ENCODE results near the gene SMC1B.
"Not testable (repeated sequence)": the region's sequence is repeated elsewhere in the genome, so short reads cannot be mapped to it uniquely, and the experiment has no call there.

The SMC1B gene, protein sequence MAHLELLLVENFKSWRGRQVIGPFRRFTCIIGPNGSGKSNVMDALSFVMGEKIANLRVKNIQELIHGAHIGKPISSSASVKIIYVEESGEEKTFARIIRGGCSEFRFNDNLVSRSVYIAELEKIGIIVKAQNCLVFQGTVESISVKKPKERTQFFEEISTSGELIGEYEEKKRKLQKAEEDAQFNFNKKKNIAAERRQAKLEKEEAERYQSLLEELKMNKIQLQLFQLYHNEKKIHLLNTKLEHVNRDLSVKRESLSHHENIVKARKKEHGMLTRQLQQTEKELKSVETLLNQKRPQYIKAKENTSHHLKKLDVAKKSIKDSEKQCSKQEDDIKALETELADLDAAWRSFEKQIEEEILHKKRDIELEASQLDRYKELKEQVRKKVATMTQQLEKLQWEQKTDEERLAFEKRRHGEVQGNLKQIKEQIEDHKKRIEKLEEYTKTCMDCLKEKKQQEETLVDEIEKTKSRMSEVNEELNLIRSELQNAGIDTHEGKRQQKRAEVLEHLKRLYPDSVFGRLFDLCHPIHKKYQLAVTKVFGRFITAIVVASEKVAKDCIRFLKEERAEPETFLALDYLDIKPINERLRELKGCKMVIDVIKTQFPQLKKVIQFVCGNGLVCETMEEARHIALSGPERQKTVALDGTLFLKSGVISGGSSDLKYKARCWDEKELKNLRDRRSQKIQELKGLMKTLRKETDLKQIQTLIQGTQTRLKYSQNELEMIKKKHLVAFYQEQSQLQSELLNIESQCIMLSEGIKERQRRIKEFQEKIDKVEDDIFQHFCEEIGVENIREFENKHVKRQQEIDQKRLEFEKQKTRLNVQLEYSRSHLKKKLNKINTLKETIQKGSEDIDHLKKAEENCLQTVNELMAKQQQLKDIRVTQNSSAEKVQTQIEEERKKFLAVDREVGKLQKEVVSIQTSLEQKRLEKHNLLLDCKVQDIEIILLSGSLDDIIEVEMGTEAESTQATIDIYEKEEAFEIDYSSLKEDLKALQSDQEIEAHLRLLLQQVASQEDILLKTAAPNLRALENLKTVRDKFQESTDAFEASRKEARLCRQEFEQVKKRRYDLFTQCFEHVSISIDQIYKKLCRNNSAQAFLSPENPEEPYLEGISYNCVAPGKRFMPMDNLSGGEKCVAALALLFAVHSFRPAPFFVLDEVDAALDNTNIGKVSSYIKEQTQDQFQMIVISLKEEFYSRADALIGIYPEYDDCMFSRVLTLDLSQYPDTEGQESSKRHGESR

DNA sequence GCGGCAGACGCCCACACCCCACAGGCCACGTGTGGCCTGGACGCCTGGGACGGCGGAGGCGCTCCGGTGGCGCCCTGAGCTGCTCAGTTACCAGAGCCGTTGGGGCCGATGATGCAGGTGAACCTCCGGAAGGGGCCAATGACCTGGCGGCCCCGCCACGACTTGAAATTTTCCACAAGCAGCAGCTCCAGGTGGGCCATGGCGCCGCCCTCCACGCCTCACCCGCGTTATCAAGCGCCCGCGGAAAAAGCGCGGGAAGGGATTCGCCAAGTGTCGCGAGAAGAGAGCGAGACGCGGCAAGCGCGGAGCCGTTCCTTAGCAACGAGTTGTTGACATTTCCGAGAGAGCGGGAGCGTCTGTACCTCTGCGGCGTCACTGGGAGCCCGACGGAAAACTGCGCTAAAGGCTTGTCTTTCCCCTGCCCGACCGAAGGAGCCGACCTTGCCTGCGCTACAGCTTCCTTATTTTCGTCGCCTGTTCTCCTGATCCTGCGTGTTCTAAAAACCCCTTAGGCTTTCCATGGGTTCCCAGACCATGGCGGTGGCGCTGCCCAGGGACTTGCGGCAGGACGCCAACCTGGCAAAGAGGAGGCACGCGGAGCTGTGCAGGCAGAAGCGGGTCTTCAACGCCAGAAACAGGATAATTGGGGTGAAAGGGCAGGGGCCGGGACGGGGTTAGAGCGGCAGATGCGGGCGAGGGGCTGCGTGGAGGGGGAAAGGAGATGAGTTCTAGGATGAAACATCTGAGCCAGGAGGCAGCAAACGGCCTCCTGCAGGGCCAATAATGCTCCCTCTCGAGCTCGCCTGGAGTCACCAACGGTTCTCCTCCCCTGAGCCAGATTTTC is at the start of gene SMC1B, which contains the start of gene RIBC2:
Gene SMC1B (minus strand): TSS at position 232 of the 844 bp plus-strand sequence. CDS start 32 bp downstream, at position 200.
Gene RIBC2 (plus strand): TSS at position 326 of the 844 bp plus-strand sequence. CDS start 194 bp downstream, at position 520.
- peak; percentile 72 to 87 for DNase-seq (ENCODE audit: low read depth in 2 of 2)

DNA sequence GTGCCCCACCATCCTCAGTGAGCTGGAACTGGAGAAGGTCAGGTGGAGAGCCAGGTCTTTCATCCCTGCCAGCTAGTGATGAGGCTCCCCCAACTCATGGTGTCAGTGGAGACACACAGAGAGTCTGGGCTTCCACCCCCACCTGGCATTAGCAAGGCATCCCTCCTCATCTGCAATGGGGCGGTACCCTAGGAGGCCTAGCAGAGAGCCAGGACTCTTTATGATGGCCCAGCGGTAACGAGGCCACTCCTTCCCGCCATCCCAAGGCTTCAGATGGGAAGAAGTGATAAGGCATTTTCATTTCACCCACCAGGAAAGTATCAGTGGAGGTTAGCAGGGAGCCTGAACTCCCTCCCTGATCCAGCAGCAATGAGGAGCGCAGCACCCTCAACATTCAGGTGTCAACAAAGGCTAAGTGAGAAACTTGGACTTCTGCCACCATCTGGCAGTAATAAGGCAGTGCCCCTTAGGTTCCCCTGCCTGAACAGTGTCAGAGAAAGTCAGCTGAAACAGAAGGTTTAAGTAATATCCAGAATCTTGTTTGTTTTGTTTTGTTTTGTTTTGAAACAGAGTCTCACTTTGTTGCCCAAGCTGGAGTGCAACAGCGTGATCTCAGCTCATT is 48.7 kb upstream of the SMC1B start:
- no peak for DNase-seq (ENCODE audit: low read depth in 2 of 2)

DNA sequence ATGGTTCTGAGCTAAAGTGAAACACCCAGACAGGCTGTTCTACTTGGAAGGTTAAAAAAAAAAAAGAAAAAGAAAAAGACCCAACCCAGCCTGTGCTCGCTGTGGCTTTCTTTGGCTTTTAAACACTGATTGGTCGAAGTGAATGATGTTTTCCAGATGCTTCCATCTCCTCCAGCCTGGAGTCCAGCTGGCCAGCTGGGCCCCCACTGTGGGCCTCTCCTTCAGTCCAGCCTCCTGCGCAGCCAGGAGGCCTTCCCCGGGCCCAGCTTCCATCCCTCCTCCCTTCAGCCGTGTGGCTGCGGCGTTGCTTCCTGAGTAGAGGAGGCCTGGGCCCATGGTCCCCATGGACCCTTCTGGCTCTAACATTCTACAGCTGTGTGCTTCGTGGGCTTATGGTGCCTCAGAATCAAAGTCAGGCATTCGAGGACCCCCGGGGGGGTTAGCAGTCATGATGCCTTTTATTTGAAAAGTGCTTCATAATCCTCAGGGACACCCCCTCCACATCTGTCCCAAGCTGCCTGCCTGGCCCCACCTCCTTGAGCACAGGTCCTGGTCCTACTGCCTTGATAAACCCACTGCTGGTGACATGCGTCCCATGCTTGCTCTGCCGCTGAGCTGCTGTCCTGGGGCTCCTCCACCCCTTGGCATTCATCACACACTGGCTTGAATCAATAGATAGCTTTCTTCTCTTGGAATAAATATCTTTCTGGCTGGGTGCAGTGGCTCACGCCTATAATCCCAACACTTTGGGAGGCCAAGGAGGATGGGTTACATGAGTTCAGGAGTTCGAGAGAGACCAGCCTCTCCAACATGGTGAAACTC is 47.1 kb upstream of the SMC1B start:
- no peak for DNase-seq (ENCODE audit: low read depth in 2 of 2)

DNA sequence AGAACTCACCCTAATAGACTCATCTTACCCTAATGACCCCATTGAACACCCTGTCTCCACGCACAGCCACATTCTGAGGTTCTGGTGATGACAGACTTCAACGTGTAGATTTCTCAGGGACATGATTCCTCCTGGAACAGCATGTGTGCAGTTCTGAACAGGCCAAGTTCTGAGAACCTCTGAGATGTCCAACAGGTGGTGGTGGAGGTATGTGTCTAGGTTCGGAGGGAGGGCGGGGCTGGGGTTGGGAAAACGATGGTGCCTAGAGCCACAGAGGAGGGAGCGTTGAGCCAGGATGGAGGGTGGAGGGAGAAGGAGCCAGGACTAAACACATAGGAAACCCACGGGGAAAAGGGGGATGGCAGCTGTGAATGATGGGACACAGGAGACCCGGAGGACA is 45.8 kb upstream of the SMC1B start:
- DNase-seq (ENCODE audit: low read depth in 2 of 2), result no peak

DNA sequence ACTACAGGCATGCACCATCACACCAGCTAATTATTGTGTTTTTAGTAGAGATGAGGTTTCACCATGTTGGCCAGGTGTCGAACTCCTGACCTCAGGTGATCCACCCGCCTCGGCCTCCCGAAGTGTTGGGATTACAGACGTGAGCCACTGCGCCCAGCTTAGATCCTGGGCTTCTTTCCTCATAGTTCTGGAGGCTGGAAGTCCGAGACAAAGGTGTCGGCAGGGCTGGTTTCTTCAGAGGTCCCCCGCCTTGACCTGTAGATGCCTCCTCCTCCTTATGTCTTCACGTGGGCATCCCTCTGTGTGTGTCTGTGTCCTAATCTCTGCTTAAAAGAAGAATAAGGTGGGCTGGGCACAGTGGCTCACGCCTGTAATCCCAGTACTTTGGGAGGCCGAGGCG is 45.1 kb upstream of the SMC1B start:
- DNase-seq (ENCODE audit: low read depth in 2 of 2), result no peak

DNA sequence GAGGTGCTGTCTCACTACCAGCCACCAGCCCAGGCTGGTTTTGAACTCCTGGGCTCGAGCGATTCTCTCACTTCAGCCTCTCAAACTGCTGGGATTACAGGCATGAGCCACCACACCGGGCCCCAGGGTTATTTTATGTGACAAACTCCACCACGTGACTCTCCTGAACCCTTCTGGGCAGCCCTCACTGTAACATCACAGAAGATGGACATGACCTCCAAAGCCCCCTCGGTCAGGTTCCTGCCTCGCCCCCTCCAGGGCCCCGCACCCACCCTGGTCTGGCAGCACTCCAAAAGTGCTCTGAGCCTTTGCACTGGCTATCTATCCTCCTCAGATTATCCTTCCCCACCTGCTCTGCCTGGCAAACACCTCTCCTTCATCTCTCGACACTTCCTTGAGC is 43.4 kb upstream of the SMC1B start:
- no peak for DNase-seq (ENCODE audit: low read depth in 2 of 2)

- no peak for DNase-seq (ENCODE audit: low read depth in 2 of 2)
Observed at GRCh38 chr22:45455621-45456020, 42.2 kb upstream of the SMC1B start.

- DNase-seq (ENCODE audit: low read depth in 2 of 2), result no peak
Observed at GRCh38 chr22:45455212-45455611, 41.8 kb upstream of the SMC1B start.

DNA sequence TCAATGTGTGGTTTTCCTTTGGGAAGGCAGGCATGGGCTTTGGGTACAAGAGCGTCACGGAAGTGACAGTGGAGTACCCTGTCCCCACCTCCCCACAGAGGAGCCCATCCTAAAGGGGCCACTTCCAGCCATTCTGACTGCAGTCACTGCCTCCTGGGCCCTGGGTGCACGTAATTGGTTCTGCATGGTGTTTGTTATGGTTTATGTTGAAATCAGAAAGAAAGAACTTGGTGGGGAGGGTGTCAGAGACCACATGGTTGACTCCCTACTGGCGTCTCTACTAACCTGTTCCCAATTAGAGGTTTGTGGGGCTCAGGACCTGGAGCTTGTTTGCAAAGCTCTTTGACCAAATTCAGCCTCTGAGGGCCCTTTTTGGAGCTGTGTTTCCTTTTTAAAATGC is 40.9 kb upstream of the SMC1B start:
- no peak for DNase-seq (ENCODE audit: low read depth in 2 of 2)

GRCh38 chr22:45453764-45454163 is 40.4 kb upstream of the SMC1B start:
- DNase-seq (ENCODE audit: low read depth in 2 of 2), result no peak

- DNase-seq (ENCODE audit: low read depth in 2 of 2), result no peak
Observed at GRCh38 chr22:45452565-45453379, 39.4 kb upstream of the SMC1B start.

DNA sequence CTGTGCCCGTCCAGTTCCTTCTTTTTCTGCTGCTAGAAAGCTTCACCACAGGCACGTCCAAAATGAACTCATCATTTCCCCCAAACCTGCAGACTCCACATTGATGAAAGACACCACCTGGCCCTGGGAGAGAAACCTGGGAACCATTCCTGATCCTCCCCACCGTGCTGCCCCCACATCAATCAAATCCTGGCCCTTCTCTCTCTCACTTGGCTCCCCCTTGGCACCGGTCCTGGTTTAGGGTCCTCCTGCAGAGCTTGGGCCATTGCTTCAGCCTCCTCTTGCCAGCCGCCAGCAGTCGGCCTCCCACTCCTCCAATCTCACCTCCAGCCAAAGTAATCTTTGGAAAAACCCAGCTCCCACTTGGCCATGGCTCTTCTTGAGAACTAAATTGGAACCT is 38.6 kb upstream of the SMC1B start:
- DNase-seq (ENCODE audit: low read depth in 2 of 2), result no peak

DNA sequence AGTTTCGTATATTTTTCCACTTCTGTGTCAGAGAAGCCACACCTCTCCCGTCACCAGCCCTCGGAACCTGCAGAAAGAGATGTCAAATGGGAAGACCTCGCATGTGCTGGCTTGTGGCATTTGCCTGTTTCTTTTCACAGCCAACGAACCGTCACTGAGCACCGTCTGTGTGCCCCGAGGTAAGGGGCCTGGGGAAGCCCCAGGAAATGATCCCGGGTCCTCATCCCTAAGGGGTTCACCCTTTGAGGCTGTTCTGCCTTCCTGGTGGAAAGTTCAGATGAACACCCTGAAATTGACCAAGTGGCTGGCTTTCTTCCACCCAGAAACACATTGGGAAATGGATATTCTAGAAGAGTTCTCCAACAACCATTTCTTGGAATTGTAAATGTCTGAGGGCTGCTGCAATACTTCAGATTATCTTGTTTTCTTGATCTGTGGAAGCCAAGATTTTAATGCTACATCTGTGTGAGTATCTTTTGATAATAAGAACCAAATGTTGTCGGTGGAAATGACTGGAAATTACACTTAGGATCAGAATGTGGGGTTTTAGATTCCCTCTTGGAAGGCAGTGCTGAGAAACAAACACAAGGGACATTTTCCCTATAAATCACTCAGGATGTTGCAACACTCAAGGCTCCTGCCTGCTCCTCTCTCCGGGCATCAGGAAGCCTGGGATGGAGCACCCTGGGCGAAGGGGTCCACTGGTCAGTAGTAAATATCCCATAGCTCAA is 37.7 kb upstream of the SMC1B start:
- DNase-seq (ENCODE audit: low read depth in 2 of 2), result no peak

DNA sequence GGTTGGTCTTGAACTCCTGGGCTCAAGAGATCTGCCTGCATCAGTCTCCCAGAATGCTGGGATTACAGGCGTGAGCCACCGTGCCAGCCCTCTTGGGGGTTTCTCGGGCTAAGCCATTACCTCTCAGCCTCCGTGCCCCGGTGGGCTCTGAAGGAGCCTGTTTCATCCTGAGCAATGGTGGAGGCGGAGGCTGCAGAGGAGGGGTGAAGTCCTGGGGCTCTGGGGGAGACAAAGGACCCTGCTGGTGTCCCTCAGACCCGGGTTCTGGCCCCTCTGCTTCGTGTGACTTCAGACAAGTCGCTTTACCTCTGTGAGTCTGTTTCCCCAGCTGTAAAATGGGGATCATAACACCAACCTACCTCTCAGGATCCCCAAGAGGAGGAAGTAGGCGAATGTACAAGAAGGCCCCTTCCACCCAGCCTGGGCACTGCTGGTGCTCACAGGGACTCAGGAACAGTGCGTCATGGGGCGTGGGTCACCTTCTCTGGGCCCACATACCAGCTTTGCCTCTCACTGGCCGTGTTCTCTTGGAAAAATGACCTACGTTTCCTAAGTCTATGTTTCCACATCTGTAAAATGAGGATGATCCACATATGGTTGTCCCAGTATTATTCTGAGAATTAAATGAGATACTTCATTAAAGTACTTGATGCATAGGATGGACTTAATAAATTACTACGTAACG is 36.8 kb upstream of the SMC1B start:
- DNase-seq (ENCODE audit: low read depth in 2 of 2), result no peak

DNA sequence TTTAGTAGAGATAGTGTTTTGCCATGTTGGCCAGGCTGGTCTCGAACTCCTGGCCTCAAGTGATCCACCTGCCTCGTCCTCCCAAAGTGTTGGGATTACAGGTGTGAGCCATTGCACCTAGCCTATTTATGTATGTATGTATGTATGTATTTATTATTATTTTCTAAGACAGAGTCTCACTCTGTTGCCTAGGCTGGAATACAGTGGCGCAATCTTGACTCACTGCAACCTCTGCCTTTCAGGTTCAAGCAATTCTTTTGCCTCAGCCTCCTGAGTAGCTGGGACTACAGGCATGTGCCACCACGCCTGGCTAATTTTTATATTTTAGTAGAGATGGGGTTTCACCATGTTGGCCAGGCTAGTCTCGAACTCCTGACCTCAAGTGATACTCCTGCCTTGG is 36.0 kb upstream of the SMC1B start:
- not testable (repeated sequence) for DNase-seq (ENCODE audit: low read depth in 2 of 2)

DNA sequence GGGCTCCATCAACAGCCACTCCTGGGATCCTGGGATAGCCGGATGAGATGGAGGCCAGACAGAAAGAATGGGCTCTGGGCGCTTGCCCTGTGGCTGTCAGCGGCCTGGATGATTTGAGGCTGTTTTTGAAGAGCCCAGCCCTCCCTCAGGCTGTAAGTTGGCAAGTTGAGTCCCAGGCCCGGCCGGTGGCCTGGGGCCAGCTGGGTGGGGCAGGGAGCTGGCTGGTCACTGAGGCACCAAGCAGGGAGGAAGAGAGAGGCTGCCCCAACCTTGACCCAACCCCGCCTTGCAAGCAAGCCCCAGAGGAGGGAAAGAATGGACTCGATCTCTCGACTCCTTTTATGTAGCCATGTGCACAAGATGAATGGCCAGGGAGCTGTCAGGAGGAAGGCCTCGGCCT is 35.0 kb upstream of the SMC1B start:
- no peak for DNase-seq (ENCODE audit: low read depth in 2 of 2)

DNA sequence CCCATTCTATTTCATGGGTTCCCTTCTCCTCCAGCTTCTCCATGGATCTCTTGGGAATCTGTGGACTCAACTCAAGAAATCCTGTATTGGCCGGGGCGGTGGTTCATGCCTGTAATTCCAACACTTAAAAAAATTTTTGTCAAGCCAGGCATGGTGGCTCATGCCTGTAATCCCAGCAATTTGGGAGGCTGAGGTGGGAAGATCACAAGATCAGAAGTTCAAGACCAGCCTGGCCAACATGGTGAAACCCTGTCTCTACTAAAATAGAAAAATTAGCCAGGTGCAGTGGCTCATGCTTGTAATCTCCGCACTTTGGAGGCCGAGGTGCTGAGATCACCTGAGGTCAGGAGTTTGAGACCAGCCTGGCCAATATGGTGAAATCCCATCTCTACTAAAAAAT is 34.2 kb upstream of the SMC1B start:
- not testable (repeated sequence) for DNase-seq (ENCODE audit: low read depth in 2 of 2)

GRCh38 chr22:45446216-45446615 is 32.8 kb upstream of the SMC1B start:
- DNase-seq (ENCODE audit: low read depth in 2 of 2), result no peak
